ENCODE data around the gene SLC35A4.

The SLC35A4 gene, protein sequence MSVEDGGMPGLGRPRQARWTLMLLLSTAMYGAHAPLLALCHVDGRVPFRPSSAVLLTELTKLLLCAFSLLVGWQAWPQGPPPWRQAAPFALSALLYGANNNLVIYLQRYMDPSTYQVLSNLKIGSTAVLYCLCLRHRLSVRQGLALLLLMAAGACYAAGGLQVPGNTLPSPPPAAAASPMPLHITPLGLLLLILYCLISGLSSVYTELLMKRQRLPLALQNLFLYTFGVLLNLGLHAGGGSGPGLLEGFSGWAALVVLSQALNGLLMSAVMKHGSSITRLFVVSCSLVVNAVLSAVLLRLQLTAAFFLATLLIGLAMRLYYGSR

DNA sequence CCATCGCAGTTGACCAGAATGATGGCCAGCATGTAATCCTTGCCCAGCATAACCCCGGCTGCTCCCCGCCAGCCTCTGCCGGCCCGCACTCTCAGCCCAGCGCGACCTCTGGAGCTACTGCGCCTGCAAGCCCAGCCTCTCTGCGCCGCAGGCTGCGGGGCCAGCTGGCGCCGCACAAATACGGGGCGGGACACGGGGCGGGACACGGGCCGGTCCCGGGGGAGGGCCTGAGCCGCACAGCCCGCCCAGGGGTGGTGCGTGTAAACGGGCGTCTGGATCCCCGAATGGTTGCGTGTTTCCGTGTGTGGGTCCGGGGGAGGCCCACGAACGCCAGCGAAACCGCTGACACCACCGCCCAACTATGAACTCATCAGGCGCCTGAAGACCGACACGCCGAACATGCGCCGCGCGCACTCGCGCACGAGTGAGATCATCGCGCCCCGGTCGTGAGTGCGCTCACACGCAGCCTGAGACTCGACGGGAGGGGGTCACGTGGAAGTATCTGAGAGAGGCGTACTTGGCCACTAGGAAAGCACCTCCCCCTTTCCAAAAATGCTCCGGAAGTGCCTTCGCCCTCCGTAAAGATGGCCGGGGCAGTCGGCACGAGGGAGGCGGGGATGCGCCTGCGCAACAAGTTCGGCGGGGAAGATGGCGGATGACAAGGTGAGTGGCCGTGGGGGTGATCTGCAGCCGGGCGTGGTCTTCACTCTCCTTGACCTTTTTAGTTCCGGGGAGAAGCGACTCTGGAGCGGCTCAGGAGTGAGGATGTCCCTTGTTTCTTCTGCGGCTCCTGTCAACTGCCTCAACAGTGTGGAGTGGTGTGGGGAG lies at the start of gene SLC35A4, which contains the start of gene APBB3:
TSS of gene SLC35A4 (plus strand) at position 633 of the 828 bp plus-strand sequence. CDS start 2,342 bp downstream, outside the sequence.
TSS of gene APBB3 (minus strand) at position 403 of the 828 bp plus-strand sequence. CDS start at position 50, 353 bp downstream.
- DNase-seq (ENCODE audit: low read depth, low spot score): peak; percentile 94

DNA sequence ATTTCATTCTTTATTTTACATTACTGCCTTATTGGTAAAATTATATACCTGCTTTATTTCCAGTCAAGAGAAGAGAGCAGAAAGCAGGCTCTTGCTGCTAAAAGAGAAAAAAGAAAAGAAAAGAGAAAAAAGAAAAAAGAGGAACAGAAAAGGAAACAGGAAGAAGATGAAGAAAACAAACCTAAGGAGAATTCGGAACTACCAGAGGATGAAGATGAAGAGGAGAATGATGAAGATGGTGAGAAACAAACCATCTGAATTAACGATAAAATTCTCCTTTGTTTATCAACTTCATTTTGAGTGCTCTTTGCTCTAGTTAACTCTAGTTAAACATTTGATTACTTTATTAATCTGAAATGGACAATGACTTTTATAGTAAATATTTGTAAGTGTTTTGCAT lies 40.6 kb upstream of the SLC35A4 start:
- DNase-seq (ENCODE audit: low read depth, low spot score): no peak

DNA sequence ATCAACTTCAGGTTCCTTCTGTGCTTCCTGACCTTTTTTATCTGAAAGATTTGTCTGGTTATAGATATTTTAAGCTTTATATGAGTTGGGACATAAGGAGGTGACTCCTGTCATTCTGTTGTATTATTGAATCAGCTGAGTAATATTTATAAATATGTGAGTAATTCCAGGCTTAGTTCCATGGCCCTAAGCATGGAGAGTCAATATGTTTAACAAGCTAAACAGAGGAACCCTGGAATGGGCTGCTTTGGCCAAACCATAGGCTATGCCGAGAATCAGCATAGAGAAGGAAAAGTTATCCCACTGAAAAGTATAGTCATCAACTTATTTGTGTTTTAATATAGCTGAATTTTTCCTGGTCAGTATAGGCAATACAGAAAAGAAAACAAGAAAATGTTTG lies 24.4 kb upstream of the SLC35A4 start:
- DNase-seq (ENCODE audit: low read depth, low spot score): no peak

DNA sequence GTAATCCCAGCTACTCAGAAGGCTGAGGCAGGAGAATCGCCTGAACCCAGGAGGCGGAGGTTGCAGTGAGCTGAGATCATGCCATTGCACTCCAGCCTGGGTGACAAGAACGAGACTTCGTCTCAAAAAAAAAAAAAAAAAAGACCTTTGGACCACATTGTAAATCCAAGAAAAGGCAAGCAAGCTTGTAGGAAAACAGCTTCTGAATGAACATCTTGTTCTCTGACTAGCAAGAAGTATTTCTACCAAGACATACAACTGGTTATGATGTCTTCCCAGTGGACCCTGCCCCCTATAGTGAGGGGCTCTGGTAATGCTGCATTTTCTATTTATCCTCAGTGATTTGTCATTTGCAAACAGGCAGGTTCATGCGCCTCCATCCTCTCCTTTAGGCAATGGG lies 21.7 kb upstream of the SLC35A4 start:
- no peak for DNase-seq (ENCODE audit: low read depth, low spot score)

DNA sequence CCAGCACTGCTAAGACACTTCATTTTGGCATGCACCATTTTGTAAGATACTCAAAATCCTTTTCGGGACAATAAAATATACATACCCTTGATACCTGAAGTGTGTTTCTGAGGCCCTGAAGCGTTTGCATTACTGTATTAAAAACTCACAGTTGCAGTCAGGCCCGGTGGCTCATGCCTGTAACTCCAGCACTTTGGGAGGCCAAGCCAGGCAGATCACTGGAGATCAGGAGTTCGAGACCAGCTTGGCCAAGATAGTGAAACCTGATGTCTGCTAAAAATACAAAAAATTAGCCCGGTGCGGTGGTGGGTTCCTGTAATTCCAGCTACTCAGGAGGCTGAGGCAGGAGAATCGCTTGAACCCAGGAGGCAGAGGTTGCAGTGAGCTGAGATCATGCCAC lies 19.6 kb upstream of the SLC35A4 start:
- no peak for DNase-seq (ENCODE audit: low read depth, low spot score)

DNA sequence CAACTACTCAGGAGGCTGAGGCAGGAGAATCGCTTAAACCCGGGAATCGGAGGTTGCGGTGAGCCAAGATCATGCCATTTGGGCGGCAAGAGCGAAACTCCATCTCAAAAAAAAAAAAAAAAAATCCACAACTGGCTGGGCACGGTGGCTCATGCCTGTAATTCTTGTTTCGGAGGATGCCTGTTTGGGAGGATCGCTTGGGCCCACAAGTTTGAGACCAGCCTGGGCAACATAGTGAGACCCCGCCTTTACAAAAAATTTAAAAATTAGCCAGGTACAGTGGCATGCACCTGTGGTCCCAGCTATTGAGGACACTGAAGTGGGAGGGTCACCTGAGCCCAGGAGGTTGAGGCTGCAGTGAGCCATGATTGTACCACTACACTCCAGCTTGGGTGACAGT lies 19.0 kb upstream of the SLC35A4 start:
- DNase-seq (ENCODE audit: low read depth, low spot score): no peak

DNA sequence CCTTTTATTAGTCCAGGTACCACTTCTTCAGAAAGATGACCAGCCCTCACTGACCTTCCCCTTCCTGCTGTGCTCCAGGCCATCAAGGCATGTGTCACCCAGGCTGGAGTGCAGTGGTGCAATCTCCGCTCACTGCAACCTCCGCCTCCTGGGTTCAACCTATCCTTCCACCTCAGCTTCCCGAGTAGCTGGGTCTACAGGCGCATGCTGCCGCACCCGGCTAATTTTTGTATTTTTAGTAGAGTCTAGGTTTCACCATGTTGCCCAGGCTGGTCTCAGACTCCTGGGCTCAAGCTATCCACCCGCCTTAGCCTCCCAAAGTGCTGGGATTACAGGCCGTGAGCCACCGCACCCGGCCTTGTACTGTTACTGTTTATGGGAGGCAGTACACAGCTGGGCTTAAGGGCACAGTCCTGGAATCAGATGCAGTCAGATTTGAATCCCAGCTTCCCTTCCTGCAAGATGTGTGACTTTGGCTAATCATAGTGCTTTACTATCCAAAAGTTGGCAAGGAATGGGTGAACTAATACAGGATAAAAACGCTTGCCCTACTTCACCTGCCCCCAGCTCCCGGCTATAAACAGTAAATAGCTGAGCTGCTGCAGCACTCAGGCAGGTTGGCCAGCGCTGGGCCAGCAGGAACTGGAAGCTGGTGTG lies 17.6 kb upstream of the SLC35A4 start:
- no peak for DNase-seq (ENCODE audit: low read depth, low spot score)

DNA sequence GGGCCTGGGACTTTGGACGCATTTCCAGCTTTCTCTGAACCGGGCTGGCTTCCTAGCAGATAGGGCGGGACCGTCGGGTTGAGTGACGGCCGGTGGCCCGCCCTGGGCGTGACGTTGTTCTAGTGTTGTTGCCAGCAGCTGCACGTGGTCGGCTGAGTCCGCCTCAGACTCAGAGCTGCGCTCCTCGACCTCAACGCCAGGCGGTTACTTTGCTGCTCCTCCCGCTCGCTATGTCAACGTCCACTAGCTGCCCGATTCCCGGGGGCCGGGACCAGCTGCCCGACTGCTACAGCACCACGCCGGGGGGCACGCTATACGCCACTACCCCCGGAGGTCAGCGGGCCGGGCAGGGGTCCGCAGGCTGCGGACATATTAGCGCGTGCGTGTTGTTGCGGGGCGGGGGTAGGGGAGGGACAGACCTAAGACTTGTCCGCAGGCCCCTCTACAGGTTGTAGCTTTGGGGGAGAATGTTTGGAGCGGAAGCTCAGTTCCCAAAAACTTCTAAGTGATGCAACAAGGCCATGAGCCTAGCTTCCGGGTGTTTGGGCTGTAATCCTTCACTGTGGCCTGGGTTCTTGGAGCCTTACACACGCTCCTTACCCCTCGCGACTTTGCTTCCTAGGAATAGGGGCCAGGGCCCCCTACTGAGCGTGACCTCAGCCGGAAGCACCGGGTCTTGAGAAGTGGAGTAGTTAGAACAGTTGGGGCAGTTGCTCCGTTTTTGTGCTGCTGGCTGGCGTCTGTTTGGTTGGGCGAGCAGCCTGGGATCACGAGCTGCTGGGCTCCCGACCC lies 16.9 kb upstream of the SLC35A4 start, which contains the start of gene EIF4EBP3:
TSS of gene EIF4EBP3 (plus strand) at position 155 of the 792 bp plus-strand sequence. CDS start at position 231, 76 bp downstream.
- peak; percentile 92 for DNase-seq (ENCODE audit: low read depth, low spot score)

DNA sequence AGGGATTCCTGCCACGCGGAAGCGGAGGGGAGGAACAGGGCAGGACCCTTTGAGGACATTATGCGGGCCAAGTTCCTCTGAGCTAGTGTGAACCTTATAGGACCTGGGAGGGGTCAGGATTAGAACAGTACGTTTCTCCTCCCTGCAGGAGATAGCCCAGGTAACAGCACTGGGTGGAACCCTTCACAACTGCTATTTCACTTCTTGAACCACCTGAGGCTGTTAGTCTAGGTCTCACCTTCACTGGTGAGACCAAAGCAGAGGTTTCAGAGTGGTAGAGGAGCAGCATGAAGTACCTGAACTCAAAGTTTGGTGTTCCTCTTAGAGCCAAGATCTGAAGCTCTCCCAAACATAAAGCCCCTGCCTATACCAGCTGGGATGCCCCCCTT lies 16.3 kb upstream of the SLC35A4 start:
- peak; percentile 17 for DNase-seq (ENCODE audit: low read depth, low spot score)

DNA sequence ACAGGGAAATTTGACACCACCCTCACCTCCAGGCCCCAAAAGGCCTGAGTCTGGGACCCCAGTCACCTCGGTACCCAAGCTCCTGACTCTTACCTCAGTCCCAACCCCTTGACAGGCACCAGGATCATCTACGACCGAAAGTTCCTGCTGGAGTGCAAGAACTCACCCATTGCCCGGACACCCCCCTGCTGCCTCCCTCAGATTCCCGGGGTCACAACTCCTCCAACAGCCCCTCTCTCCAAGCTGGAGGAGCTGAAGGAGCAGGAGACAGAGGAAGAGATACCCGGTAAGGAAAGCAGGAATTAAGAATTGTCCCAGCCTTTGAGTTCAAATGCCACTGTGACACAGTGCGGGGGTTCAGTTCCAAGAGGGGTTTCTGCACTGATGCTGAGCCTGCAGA lies 15.8 kb upstream of the SLC35A4 start:
- no peak for DNase-seq (ENCODE audit: low read depth, low spot score)

DNA sequence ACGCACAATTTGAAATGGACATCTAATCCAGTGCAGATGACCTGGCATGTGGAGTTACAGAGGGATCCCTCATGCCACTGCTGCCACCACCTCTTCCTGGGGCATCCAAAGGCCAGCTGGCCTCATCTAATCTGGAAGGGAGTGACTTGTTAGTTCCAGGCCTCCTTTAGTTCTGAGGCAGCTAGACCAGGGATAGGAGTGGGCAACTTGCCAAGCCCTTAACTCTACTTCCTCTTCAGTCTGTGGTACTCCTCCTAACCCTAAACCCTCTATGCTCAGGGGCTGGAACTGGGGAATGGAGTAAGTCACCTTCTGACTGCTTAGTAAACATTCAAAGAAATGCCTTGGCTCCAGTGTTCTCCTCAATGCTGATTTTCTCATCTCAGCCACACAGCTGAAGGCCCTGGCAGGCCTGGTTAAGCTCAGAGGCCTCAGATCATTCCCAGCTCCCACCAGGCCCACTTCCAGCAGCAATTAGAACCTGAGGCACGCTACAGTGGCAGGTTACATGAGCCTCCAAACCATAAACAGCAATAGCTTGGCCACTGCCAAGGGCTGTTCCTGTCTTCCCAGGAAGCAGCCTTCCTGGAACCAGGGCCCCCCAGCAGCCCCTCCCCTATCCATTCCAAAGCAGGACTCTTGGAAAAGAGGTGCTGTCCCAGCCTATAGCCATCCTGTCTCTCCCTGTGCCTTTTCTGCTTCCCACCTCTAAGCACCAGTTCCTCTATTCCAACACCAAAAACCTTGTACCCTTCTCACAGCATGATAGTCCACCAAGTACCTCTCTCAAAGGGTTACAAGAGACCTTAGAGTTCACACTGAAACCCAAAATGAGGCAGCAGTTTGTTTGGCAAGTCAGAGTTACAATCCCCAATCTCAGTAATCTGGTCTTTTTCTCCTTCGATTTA lies 15.1 kb upstream of the SLC35A4 start:
- DNase-seq (ENCODE audit: low read depth, low spot score): no peak

DNA sequence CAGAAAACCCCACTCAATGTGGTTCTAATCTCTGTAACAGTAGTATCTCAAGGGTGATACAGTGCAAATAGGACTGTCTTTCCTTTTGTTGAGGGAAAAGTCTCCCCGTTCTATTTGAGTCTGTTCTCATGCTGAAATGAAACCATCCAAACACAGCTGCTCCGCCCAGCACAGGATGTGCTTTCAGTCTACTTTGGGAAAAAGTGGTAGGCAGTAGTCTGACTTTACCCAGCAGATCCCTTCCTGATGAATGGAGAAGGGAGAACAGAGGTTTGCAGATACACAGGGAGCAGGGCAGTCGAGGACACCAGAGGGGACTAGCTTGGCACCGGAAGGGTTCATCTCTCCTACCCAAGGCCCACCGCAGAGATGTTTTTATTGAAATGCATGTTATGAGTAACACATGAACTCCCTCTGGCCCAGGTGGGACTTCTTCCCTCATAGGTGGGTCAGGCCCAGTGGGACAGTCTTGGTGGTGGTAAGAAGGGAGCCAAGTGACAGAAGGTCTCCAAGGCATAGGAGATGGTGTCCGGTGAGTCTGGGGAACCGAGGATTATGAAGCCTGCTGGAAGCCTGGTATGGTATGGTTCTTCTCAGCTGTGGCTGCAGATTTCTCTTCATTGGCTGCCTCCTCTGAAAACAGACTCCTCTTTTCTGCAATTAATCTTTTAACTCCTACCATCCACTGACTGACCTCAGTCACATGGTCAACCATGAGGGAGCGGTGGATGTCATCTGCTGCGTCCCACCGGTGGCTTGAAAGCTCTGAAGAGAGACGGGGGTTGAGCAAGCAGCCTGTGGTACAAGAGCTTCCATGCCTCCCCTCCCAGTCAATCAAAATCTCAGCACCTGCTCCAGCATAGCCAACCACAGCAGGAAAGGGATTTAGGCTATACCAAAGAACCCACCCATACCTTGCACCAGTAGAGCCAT lies 14.2 kb upstream of the SLC35A4 start:
- DNase-seq (ENCODE audit: low read depth, low spot score): no peak

DNA sequence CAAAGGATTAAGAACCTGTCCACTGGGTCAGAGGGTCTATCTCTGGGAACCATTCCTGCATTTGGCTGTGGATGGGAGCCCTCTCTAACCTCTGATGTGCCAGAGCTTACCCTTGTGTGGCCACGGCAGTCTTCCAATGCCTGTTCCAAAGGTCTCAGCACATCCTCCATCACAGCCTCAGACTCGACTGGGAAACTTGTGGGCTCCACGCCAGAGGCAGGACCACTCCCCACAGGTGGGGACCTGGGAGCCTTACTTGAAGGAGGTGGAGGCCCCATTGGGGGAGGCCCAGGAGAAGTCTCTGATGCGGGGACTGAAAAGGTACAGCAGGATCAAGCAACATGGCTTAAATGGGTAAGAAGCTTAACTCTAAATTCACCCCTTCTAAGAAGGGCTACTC lies 12.8 kb upstream of the SLC35A4 start:
- no peak for DNase-seq (ENCODE audit: low read depth, low spot score)

DNA sequence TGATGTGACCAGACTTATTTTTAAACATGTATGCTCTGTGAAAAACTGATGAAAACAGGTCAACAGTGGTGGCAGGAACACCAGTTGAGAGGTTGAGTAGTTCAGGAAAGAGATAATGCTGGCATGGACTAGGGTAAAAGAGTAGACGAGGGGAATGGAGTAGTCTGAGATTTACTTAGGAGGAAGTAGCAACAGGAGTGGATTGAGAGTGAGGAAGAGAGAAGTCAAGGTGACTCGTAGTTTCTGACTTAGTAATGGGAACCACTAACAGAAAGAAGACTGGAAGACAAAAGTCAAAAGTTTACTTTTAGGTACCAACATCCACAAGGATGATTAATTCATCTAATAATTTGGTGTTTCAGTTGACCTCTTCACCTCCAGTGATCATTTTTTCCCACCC lies 11.0 kb upstream of the SLC35A4 start:
- no peak for DNase-seq (ENCODE audit: low read depth, low spot score)

DNA sequence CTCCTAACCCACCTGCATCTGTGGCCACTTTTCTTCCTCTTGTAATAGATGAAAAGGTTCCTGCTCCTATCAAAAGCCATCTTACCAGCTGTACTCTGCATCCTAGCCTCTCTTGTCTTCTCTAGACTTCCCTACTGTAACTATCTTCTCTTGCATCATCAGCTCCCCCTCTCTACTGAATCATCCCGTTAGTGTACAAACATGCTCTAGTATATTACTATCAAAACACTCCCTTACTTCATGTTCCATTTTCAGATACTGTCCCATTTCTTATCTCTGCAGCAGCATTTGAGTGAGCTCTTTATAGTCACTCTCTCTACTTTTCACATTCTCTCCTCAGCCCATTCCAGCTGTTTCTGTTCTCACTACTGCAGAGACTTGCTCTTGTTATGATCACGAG lies 10.2 kb upstream of the SLC35A4 start:
- DNase-seq (ENCODE audit: low read depth, low spot score): no peak

DNA sequence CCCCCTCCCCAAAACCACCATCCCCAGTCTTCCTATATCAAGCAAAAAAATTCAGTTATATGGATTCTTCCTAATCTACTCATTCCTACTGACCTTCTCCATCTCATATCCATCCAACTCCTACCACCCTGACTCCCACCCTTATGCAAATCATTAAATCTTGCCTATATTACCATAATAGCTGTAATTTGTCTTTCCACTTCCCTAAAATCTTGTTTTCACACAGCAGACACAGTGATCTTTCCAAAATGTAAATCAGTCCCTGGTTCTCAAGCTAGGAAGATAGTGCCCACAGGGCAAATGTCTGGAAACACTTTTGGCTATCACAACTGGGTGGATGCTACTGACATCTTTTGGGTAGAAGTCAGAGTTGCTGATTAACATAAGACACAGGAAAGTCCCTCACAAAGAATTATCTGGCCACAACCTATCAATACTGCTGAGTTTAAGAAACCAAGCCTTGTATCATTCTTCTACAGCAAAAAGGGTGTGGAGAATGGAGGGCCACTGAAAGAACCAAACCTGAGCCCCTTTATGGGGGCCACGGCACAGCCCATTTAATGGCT lies 8.8 kb upstream of the SLC35A4 start:
- DNase-seq (ENCODE audit: low read depth, low spot score): no peak

DNA sequence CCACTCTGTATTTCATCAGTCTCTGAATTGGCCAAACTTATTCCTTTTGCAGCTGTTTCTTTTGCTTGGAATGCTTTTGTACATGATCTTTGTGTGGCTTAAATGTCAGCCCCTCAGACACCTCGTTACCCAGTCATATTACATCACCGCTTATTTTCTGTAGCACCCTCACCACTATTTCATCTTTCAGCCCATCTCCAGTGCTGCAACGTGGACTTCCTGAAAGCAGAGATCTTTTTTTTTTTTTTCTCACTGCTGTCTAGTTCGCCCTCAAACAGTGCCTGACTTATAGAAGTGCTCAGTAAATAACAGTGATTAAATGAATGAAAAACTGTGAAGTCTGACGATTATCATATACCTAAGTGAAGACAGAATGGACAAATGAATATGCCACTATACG lies 8.2 kb upstream of the SLC35A4 start:
- DNase-seq (ENCODE audit: low read depth, low spot score): no peak

DNA sequence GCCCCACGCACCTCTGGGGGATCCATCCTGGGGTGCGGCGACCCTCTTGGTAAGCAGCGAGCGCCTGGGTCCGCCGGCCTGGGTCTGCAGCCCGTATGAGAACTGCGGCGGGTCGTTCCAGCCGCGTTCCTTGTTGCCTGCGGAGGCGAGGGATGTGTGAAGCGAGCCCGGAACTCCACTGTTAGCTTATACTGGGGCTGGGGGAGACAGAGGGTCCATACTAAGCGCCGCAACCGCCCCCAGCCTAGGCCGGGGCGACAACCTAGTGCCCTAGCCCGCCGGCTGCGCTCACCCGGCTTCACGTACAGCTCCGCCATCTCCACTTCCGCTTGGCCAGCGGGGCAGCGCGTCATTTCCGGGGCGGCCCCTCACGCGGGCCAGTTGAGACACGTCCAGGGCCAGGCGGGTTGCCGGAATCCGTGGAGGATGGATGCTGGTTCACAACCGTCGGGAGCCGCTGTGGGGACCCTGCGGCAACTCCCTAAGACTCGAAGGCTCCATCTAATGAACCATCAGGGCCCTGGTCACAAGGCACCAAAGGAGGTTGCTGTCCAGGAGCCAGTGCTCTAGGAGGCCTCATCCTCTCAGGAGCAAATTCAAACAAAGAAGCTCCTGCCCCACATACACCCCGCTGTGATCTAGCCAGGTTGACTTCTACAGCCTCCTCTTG lies 7.4 kb upstream of the SLC35A4 start, which contains the start of gene SRA1:
TSS of gene SRA1 (minus strand) at position 338 of the 670 bp plus-strand sequence. CDS start at position 317, 21 bp downstream.
- DNase-seq (ENCODE audit: low read depth, low spot score): peak; percentile 57

All from iPS DF 19.7 (cell line).